Mucosa of rectum (tissue), 2 donors: ENCODE results near the gene JUND.

ENCODE experiments used
- H3K27ac ChIP-seq, 2 donors: one replicate each; pipeline ENCODE4 v1.7.0; 2013; ENCODE audit warnings: inconsistent platforms in 2 of 2, low read depth in 2 of 2, low read length in 2 of 2
- H3K27me3 ChIP-seq, 2 donors: one replicate each; pipeline ENCODE4 v1.7.0; 2013; ENCODE audit warnings: low read length in 2 of 2; ENCODE audit not compliant: control insufficient read depth in 2 of 2, insufficient read depth in 2 of 2
- H3K36me3 ChIP-seq, 2 donors: one replicate each; pipeline ENCODE4 v1.7.0; 2013; ENCODE audit warnings: low read length in 2 of 2; ENCODE audit not compliant: control insufficient read depth in 2 of 2, insufficient read depth in 2 of 2
- H3K4me1 ChIP-seq, 2 donors: one replicate each; pipeline ENCODE4 v1.7.0; 2013; ENCODE audit warnings: low read length in 2 of 2, mild to moderate bottlenecking in 1 of 2; ENCODE audit not compliant: control insufficient read depth in 2 of 2, insufficient read depth in 2 of 2
- H3K4me3 ChIP-seq, 2 donors: one replicate each; pipeline ENCODE4 v1.7.0; 2013; ENCODE audit warnings: low read length in 2 of 2
- H3K9ac ChIP-seq, 2 donors: one replicate each; pipeline ENCODE4 v1.7.0; 2013; ENCODE audit warnings: low read length in 2 of 2, low read depth in 1 of 2, mild to moderate bottlenecking in 1 of 2
- H3K9me3 ChIP-seq, 2 donors: one replicate each; pipeline ENCODE4 v1.7.0; 2013; ENCODE audit warnings: low read length in 2 of 2; ENCODE audit not compliant: control insufficient read depth in 2 of 2
- donor health status: healthy.
- donor health status: Normal muscosa, but diverticular disease.

The JUND gene

GRCh38 chr19:18291019-18291524, 9.7 kb upstream of the JUND start:
- peaks cover 18 to 28% of the 10 kb centered on the region in 2 donors for H3K4me1 ChIP-seq
- no peaks in the 10 kb centered on the region for H3K9me3 ChIP-seq
- H3K27ac ChIP-seq = peak overlapping the region; percentile 95 to 98
- peak overlapping the region; percentile 71 to 85 for H3K4me3 ChIP-seq
- H3K27me3 ChIP-seq = no peaks in the 10 kb centered on the region
- no peaks in the 10 kb centered on the region for H3K36me3 ChIP-seq
- H3K9ac ChIP-seq = peak overlapping the region; percentile 52 to 88

- Histone ChIP-seq H3K4me3 (no peak overlapping the region), H3K27ac (peak overlapping the region; percentile 22 to 49), H3K36me3 (no peaks in the 10 kb centered on the region), H3K9me3 (no peaks in the 10 kb centered on the region), H3K4me1 (peaks cover 18 to 28% of the 10 kb centered on the region in 2 donors), H3K27me3 (no peaks in the 10 kb centered on the region), H3K9ac (peak overlapping the region in 1 of 2 donors; percentile 36)
Measured at GRCh38 chr19:18290302-18291018, 9.0 kb upstream of the JUND start.

GRCh38 chr19:18289471-18290301, 8.3 kb upstream of the JUND start:
- no peaks in the 10 kb centered on the region for H3K27me3 ChIP-seq
- peaks cover 18 to 34% of the 10 kb centered on the region in 2 donors for H3K4me1 ChIP-seq
- H3K9me3 ChIP-seq = no peaks in the 10 kb centered on the region
- no peaks in the 10 kb centered on the region for H3K36me3 ChIP-seq
- no peak overlapping the region for H3K4me3 ChIP-seq
- peak overlapping the region; percentile 22 to 49 for H3K27ac ChIP-seq
- peak overlapping the region in 1 of 2 donors; percentile 36 for H3K9ac ChIP-seq

- Histone ChIP-seq H3K36me3 (no peaks in the 10 kb centered on the region), H3K27me3 (no peaks in the 10 kb centered on the region), H3K4me1 (peaks cover 15 to 35% of the 10 kb centered on the region in 2 donors), H3K27ac (no peak overlapping the region), H3K4me3 (no peak overlapping the region), H3K9ac (no peak overlapping the region), H3K9me3 (no peaks in the 10 kb centered on the region)
Measured at GRCh38 chr19:18287836-18288772, 6.7 kb upstream of the JUND start.

GRCh38 chr19:18286973-18287635, 5.7 kb upstream of the JUND start:
- Histone ChIP-seq H3K4me1 (peaks cover 18 to 37% of the 10 kb centered on the region in 2 donors), H3K4me3 (no peak overlapping the region), H3K9ac (no peak overlapping the region), H3K27me3 (no peaks in the 10 kb centered on the region), H3K9me3 (no peaks in the 10 kb centered on the region), H3K36me3 (no peaks in the 10 kb centered on the region), H3K27ac (peak overlapping the region in 1 of 2 donors; percentile 21)

- H3K9me3 ChIP-seq = no peaks in the 10 kb centered on the region
- no peaks in the 10 kb centered on the region for H3K36me3 ChIP-seq
- H3K9ac ChIP-seq = peak overlapping the region in 1 of 2 donors; percentile 62
- peaks cover 15 to 23% of the 10 kb centered on the region in 2 donors for H3K4me1 ChIP-seq
- H3K27me3 ChIP-seq = no peaks in the 10 kb centered on the region
- peak overlapping the region; percentile 65 to 69 for H3K27ac ChIP-seq
- H3K4me3 ChIP-seq = no peak overlapping the region
Measured at GRCh38 chr19:18284712-18285360, 3.4 kb upstream of the JUND start.

GRCh38 chr19:18283338-18283737, 1.9 kb upstream of the JUND start:
- peaks cover 6 to 7% of the 10 kb centered on the region in 2 donors for H3K36me3 ChIP-seq
- peaks cover 22 to 34% of the 10 kb centered on the region in 2 donors for H3K4me1 ChIP-seq
- H3K9ac ChIP-seq = peak overlapping the region in 1 of 2 donors; percentile 95
- no peak overlapping the region for H3K4me3 ChIP-seq
- no peaks in the 10 kb centered on the region for H3K9me3 ChIP-seq
- peak overlapping the region; percentile 100 for H3K27ac ChIP-seq
- H3K27me3 ChIP-seq = no peaks in the 10 kb centered on the region

- Histone ChIP-seq H3K4me3 (peak overlapping the region; percentile 67 to 80), H3K36me3 (peaks cover 11 to 12% of the 10 kb centered on the region in 2 donors), H3K9ac (peak overlapping the region; percentile 95 to 99), H3K27ac (peak overlapping the region; percentile 100), H3K9me3 (no peaks in the 10 kb centered on the region), H3K27me3 (no peaks in the 10 kb centered on the region), H3K4me1 (peaks cover 27 to 40% of the 10 kb centered on the region in 2 donors)
Measured at GRCh38 chr19:18282788-18283141, 1.3 kb upstream of the JUND start.
